ENCODE data around the gene CGREF1.

Gene CGREF1

GRCh38 chr2:27150639-27151230, 31.8 kb upstream of the CGREF1 start:
- H3K4me1 ChIP-seq (ENCODE audit: control insufficient read depth in 1 of 2, insufficient read depth in 2 of 2, low read length in 2 of 2): no peaks in the 10 kb centered on the region
- H3K27me3 ChIP-seq (ENCODE audit: low read depth, low read length): no peaks in the 10 kb centered on the region
- no peaks in the 10 kb centered on the region for H3K36me3 ChIP-seq (ENCODE audit: control insufficient read depth in 1 of 2, insufficient read depth in 2 of 2, low read length in 2 of 2)
- no peaks in the 10 kb centered on the region for H3K9me3 ChIP-seq (ENCODE audit: control insufficient read depth in 1 of 2, low read length in 2 of 2)
- no peak overlapping the region for H3K27ac ChIP-seq (ENCODE audit: low read length)
- no peak overlapping the region for H3K4me3 ChIP-seq (ENCODE audit: low read depth in 1 of 2, low read length in 2 of 2)

- H3K4me3 ChIP-seq (ENCODE audit: low read depth in 1 of 2, low read length in 2 of 2): no peak overlapping the region
- H3K27me3 ChIP-seq (ENCODE audit: low read depth, low read length): no peaks in the 10 kb centered on the region
- no peak overlapping the region for H3K27ac ChIP-seq (ENCODE audit: low read length)
Observed at GRCh38 chr2:27149570-27150405, 30.9 kb upstream of the CGREF1 start.

GRCh38 chr2:27148801-27149439, 30.0 kb upstream of the CGREF1 start, which contains the start of gene TCF23:
Gene TCF23 (plus strand): TSS chr2:27149004. CDS start chr2:27149134, 130 bp downstream.
- Histone ChIP-seq H3K27ac (ENCODE audit: low read length) (no peak within 1 kb of the TSS), H3K9me3 (ENCODE audit: control insufficient read depth in 1 of 2, low read length in 2 of 2) (no peaks in the 10 kb centered on the region), H3K4me3 (ENCODE audit: low read depth in 1 of 2, low read length in 2 of 2) (no peak within 1 kb of the TSS), H3K36me3 (ENCODE audit: control insufficient read depth in 1 of 2, insufficient read depth in 2 of 2, low read length in 2 of 2) (no peaks in the 10 kb centered on the region), H3K27me3 (ENCODE audit: low read depth, low read length) (no peaks in the 10 kb centered on the region), H3K4me1 (ENCODE audit: control insufficient read depth in 1 of 2, insufficient read depth in 2 of 2, low read length in 2 of 2) (no peaks in the 10 kb centered on the region)

More at GRCh38 chr2:27149570-27150405, 30.9 kb upstream of the CGREF1 start:
- no peaks in the 10 kb centered on the region for H3K9me3 ChIP-seq (ENCODE audit: control insufficient read depth in 1 of 2, low read length in 2 of 2)
- H3K36me3 ChIP-seq (ENCODE audit: control insufficient read depth in 1 of 2, insufficient read depth in 2 of 2, low read length in 2 of 2): no peaks in the 10 kb centered on the region
- no peaks in the 10 kb centered on the region for H3K4me1 ChIP-seq (ENCODE audit: control insufficient read depth in 1 of 2, insufficient read depth in 2 of 2, low read length in 2 of 2)

GRCh38 chr2:27147935-27148334, 29.0 kb upstream of the CGREF1 start:
- Histone ChIP-seq H3K27ac (ENCODE audit: low read length) (no peak overlapping the region), H3K9me3 (ENCODE audit: control insufficient read depth in 1 of 2, low read length in 2 of 2) (no peaks in the 10 kb centered on the region), H3K4me1 (ENCODE audit: control insufficient read depth in 1 of 2, insufficient read depth in 2 of 2, low read length in 2 of 2) (no peaks in the 10 kb centered on the region)

GRCh38 chr2:27145682-27146081, 26.8 kb upstream of the CGREF1 start:
- H3K27ac ChIP-seq (ENCODE audit: low read length): no peak overlapping the region
- no peaks in the 10 kb centered on the region for H3K27me3 ChIP-seq (ENCODE audit: low read depth, low read length)
- H3K4me3 ChIP-seq (ENCODE audit: low read depth in 1 of 2, low read length in 2 of 2): no peak overlapping the region
- no peaks in the 10 kb centered on the region for H3K4me1 ChIP-seq (ENCODE audit: control insufficient read depth in 1 of 2, insufficient read depth in 2 of 2, low read length in 2 of 2)
- H3K36me3 ChIP-seq (ENCODE audit: control insufficient read depth in 1 of 2, insufficient read depth in 2 of 2, low read length in 2 of 2): no peaks in the 10 kb centered on the region
- H3K9me3 ChIP-seq (ENCODE audit: control insufficient read depth in 1 of 2, low read length in 2 of 2): no peaks in the 10 kb centered on the region

More at GRCh38 chr2:27147935-27148334, 29.0 kb upstream of the CGREF1 start:
- no peaks in the 10 kb centered on the region for H3K36me3 ChIP-seq (ENCODE audit: control insufficient read depth in 1 of 2, insufficient read depth in 2 of 2, low read length in 2 of 2)
- H3K4me3 ChIP-seq (ENCODE audit: low read depth in 1 of 2, low read length in 2 of 2): no peak overlapping the region
- no peaks in the 10 kb centered on the region for H3K27me3 ChIP-seq (ENCODE audit: low read depth, low read length)

- no peaks in the 10 kb centered on the region for H3K9me3 ChIP-seq (ENCODE audit: control insufficient read depth in 1 of 2, low read length in 2 of 2)
- no peaks in the 10 kb centered on the region for H3K36me3 ChIP-seq (ENCODE audit: control insufficient read depth in 1 of 2, insufficient read depth in 2 of 2, low read length in 2 of 2)
- H3K4me3 ChIP-seq (ENCODE audit: low read depth in 1 of 2, low read length in 2 of 2): no peak overlapping the region
- H3K27ac ChIP-seq (ENCODE audit: low read length): no peak overlapping the region
- no peaks in the 10 kb centered on the region for H3K27me3 ChIP-seq (ENCODE audit: low read depth, low read length)
- H3K4me1 ChIP-seq (ENCODE audit: control insufficient read depth in 1 of 2, insufficient read depth in 2 of 2, low read length in 2 of 2): no peaks in the 10 kb centered on the region
Observed at GRCh38 chr2:27143285-27143684, 24.4 kb upstream of the CGREF1 start.

GRCh38 chr2:27139310-27139709, 20.4 kb upstream of the CGREF1 start, which contains the start of gene PRR30:
Gene PRR30 (minus strand): TSS chr2:27139410. CDS start chr2:27138329, 1,081 bp downstream.
- Histone ChIP-seq H3K27ac (ENCODE audit: low read length) (no peak within 1 kb of the TSS), H3K36me3 (ENCODE audit: control insufficient read depth in 1 of 2, insufficient read depth in 2 of 2, low read length in 2 of 2) (no peaks in the 10 kb centered on the region), H3K4me3 (ENCODE audit: low read depth in 1 of 2, low read length in 2 of 2) (no peak within 1 kb of the TSS), H3K9me3 (ENCODE audit: control insufficient read depth in 1 of 2, low read length in 2 of 2) (no peaks in the 10 kb centered on the region), H3K27me3 (ENCODE audit: low read depth, low read length) (no peaks in the 10 kb centered on the region), H3K4me1 (ENCODE audit: control insufficient read depth in 1 of 2, insufficient read depth in 2 of 2, low read length in 2 of 2) (no peaks in the 10 kb centered on the region)

GRCh38 chr2:27138111-27138510, 19.2 kb upstream of the CGREF1 start:
- no peak overlapping the region for H3K4me3 ChIP-seq (ENCODE audit: low read depth in 1 of 2, low read length in 2 of 2)
- H3K27me3 ChIP-seq (ENCODE audit: low read depth, low read length): no peaks in the 10 kb centered on the region
- no peaks in the 10 kb centered on the region for H3K36me3 ChIP-seq (ENCODE audit: control insufficient read depth in 1 of 2, insufficient read depth in 2 of 2, low read length in 2 of 2)
- H3K4me1 ChIP-seq (ENCODE audit: control insufficient read depth in 1 of 2, insufficient read depth in 2 of 2, low read length in 2 of 2): peaks cover 6 to 8% of the 10 kb centered on the region in 2 donors
- H3K27ac ChIP-seq (ENCODE audit: low read length): no peak overlapping the region
- no peaks in the 10 kb centered on the region for H3K9me3 ChIP-seq (ENCODE audit: control insufficient read depth in 1 of 2, low read length in 2 of 2)

GRCh38 chr2:27137322-27137935, 18.5 kb upstream of the CGREF1 start:
- Histone ChIP-seq H3K36me3 (ENCODE audit: control insufficient read depth in 1 of 2, insufficient read depth in 2 of 2, low read length in 2 of 2) (peaks cover 0 to 2% of the 10 kb centered on the region in 2 donors), H3K4me3 (ENCODE audit: low read depth in 1 of 2, low read length in 2 of 2) (no peak overlapping the region), H3K27ac (ENCODE audit: low read length) (no peak overlapping the region), H3K4me1 (ENCODE audit: control insufficient read depth in 1 of 2, insufficient read depth in 2 of 2, low read length in 2 of 2) (peaks cover 13 to 15% of the 10 kb centered on the region in 2 donors), H3K9me3 (ENCODE audit: control insufficient read depth in 1 of 2, low read length in 2 of 2) (no peaks in the 10 kb centered on the region), H3K27me3 (ENCODE audit: low read depth, low read length) (no peaks in the 10 kb centered on the region)

- Histone ChIP-seq H3K27me3 (ENCODE audit: low read depth, low read length) (no peaks in the 10 kb centered on the region), H3K9me3 (ENCODE audit: control insufficient read depth in 1 of 2, low read length in 2 of 2) (no peaks in the 10 kb centered on the region), H3K27ac (ENCODE audit: low read length) (no peak overlapping the region), H3K36me3 (ENCODE audit: control insufficient read depth in 1 of 2, insufficient read depth in 2 of 2, low read length in 2 of 2) (peaks cover 3 to 8% of the 10 kb centered on the region in 2 donors), H3K4me3 (ENCODE audit: low read depth in 1 of 2, low read length in 2 of 2) (no peak overlapping the region), H3K4me1 (ENCODE audit: control insufficient read depth in 1 of 2, insufficient read depth in 2 of 2, low read length in 2 of 2) (peaks cover 13 to 18% of the 10 kb centered on the region in 2 donors)
Observed at GRCh38 chr2:27136751-27137150, 17.8 kb upstream of the CGREF1 start.

- no peaks in the 10 kb centered on the region for H3K27me3 ChIP-seq (ENCODE audit: low read depth, low read length)
- peaks cover 14 to 21% of the 10 kb centered on the region in 2 donors for H3K36me3 ChIP-seq (ENCODE audit: control insufficient read depth in 1 of 2, insufficient read depth in 2 of 2, low read length in 2 of 2)
- no peaks in the 10 kb centered on the region for H3K9me3 ChIP-seq (ENCODE audit: control insufficient read depth in 1 of 2, low read length in 2 of 2)
- no peak overlapping the region for H3K27ac ChIP-seq (ENCODE audit: low read length)
- peaks cover 13 to 18% of the 10 kb centered on the region in 2 donors for H3K4me1 ChIP-seq (ENCODE audit: control insufficient read depth in 1 of 2, insufficient read depth in 2 of 2, low read length in 2 of 2)
- H3K4me3 ChIP-seq (ENCODE audit: low read depth in 1 of 2, low read length in 2 of 2): no peak overlapping the region
Observed at GRCh38 chr2:27135478-27135955, 16.6 kb upstream of the CGREF1 start.
